HG03442 (cell line): ENCODE results near the gene SLC38A3.

Source experiments
- ATAC-seq: cut with Tn5 transposase; IDR thresholded peaks from one replicate; pipeline ENCODE4 v1.9.1; 2021; ENCODE audit warnings: mild to moderate bottlenecking, moderate library complexity; ENCODE audit not compliant: unreplicated experiment

The SLC38A3 gene

GRCh38 chr3:50264964-50265485 lies 60.0 kb downstream of the SLC38A3 start:
- ATAC-seq = no peak

- ATAC-seq = no peak
Measured at GRCh38 chr3:50265571-50265970, 60.5 kb downstream of the SLC38A3 start.

GRCh38 chr3:50266017-50266416 lies 60.9 kb downstream of the SLC38A3 start:
- no peak for ATAC-seq

- ATAC-seq = no peak
Measured at GRCh38 chr3:50266836-50267235, 61.8 kb downstream of the SLC38A3 start.

DNA sequence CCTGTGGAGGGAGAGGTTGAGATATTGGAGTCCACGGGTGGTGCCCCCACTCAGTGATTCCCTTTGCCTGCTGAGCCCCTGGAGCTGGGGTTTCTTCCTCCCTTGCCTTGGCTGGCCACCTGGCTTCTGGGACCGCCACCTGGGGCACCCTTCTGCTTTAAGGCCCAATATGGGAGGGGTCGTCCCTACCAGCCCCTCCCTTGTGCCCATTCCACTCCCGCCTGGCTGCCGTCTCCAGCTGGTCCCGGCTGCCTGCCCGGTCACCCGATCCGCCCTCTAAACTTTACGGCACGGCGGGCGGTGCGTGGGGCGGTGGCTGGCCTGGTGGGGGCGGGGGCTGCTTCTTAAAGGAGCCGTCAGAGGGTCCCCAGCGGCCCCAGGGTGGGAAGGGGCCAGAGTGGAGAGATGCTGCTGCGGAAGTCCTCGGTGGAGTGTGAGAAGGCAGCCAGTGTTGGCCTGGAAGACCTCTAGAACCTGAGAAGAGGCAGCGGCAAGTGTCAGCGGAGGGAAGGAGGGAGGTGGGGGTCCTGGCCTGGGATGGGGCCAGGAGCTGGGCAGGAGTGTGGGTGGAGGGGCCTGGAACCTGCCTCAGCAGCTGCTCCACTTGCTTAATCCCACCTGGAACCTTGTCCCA lies 62.3 kb downstream of the SLC38A3 start:
- ATAC-seq = no peak

DNA sequence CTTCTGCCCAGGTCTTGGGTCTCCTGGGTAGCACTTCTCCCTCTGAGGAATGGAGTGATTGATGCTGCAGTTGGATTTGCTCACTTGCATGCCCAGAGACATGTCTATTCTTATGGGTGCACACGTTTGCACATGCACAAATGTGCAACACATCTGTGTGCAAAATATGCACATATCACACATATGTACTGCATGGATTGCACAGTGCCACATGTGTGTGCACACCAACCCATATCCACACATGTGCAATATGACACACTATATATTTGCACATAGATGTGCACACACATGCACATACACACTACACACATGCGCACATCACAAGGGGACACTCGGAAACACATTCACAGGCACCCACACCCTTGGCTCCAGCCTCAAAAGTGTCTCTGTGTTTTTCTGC lies 63.2 kb downstream of the SLC38A3 start:
- ATAC-seq = no peak

- no peak for ATAC-seq
Measured at GRCh38 chr3:50268703-50269451, 63.8 kb downstream of the SLC38A3 start, which contains the start of gene SEMA3B. SEMA3B (plus strand) TSS chr3:50269147; CDS start chr3:50269241, 94 bp downstream.

- no peak for ATAC-seq
Measured at GRCh38 chr3:50269460-50269859, 64.4 kb downstream of the SLC38A3 start.

DNA sequence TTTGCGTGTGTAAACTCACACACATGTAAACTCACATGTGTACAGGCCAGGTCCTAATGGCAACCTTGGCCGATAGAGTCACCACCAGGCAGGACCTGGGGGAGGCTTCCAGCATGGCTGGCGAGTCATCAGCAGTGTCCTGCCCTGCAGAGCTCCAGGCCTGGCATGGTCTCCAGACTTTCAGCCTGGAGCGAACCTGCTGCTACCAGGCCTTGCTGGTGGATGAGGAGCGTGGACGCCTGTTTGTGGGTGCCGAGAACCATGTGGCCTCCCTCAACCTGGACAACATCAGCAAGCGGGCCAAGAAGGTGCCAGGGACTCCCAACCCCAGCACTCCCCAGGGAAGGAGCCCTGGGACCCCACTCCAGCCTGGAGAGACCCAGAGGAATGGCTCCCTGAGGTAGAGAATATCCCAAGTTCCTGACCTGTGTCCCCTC lies 64.9 kb downstream of the SLC38A3 start:
- no peak for ATAC-seq

DNA sequence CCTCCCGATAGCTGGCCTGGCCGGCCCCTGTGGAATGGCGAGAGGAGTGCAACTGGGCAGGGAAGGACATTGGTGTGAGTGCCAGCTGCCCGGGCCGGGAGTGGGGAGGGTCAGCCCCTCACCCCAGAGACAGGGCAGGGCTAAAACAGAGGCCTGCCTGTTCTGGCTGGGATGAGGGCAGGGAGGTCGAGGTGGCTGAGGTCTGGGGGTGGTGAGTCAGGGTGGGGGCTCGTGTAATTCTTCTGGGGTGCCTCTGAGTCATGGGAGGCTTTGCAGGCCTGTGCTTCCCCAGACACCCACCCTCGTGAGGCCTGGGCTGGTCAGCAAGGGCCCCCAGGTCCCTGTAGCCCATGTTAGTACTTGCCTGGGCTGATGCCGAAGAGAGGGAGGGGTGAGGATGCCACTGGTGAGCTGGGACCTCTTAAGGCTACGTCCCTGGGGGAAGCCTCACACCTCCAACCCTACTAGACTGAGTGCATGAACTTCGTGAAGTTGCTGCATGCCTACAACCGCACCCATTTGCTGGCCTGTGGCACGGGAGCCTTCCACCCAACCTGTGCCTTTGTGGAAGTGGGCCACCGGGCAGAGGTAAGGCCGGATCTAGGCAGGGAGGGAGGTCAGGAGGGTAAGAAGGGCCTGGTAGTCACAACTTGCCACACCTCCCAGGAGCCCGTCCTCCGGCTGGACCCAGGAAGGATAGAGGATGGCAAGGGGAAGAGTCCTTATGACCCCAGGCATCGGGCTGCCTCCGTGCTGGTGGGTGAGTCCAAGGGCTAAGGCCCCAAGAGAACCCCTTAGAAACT lies 65.6 kb downstream of the SLC38A3 start:
- ATAC-seq = no peak
